Stimulated activated CD8-positive, alpha-beta memory T cell treated with anti-CD3 and anti-CD28 coated beads, Interleukin-15, amount 100 ng/mL, for 4 hours (primary cell): ENCODE data around the gene PATJ.
"Not testable (repeated sequence)": the region's sequence is repeated elsewhere in the genome, so short reads cannot be mapped to it uniquely, and the experiment has no call there.

Source experiments
- DNase-seq, 2 donors: peaks; one replicate each; pipeline ENCODE4 v3.0.0-alpha.2; 2020; ENCODE audit warnings: low read depth in 2 of 2

Gene PATJ

DNA sequence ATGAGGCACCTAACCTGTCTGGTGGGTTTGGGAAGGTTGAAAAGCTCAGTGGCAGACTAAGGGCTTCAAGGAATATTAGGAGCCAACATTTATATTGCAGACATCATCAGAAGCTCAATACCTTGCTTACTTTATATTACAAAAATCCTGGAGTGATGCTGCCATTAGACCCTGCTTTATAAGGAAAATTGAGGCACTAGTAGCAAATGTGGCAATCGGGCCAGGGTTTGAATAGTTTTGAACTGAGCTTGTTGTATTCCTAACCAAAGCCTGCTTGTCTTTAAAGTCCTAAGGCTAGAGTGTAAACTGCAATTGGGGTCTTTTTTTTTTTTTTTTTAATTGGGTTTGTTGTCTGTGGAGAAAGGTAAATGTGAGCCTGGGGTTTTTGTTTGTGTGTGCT, 466.7 kb downstream of the PATJ start:
- no peak for DNase-seq

DNA sequence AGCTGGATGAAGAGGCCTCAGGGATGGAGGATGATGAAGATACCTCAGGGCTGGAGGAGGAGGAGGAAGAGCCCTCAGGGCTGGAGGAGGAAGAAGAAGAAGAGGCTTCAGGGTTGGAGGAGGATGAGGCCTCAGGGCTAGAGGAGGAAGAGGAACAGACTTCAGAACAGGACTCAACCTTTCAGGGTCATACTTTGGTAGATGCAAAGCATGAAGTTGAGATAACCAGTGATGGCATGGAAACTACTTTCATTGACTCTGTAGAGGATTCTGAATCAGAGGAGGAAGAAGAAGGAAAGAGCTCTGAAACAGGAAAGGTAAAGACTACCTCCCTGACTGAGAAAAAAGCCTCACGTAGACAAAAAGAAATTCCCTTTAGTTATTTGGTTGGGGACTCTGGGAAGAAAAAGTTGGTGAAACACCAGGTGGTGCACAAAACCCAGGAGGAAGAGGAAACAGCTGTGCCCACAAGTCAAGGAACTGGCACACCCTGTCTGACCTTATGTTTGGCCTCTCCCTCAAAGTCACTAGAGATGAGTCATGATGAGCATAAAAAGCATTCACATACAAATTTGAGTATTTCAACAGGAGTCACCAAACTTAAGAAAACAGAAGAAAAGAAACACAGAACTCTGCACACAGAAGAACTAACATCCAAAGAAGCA, 467.8 kb downstream of the PATJ start:
- no peak for DNase-seq

GRCh38 chr1:62210960-62211359, 468.7 kb downstream of the PATJ start:
- DNase-seq: no peak

- no peak for DNase-seq
These were observed 470.1 kb downstream of the PATJ start for GRCh38 chr1:62212411-62212810.

DNA sequence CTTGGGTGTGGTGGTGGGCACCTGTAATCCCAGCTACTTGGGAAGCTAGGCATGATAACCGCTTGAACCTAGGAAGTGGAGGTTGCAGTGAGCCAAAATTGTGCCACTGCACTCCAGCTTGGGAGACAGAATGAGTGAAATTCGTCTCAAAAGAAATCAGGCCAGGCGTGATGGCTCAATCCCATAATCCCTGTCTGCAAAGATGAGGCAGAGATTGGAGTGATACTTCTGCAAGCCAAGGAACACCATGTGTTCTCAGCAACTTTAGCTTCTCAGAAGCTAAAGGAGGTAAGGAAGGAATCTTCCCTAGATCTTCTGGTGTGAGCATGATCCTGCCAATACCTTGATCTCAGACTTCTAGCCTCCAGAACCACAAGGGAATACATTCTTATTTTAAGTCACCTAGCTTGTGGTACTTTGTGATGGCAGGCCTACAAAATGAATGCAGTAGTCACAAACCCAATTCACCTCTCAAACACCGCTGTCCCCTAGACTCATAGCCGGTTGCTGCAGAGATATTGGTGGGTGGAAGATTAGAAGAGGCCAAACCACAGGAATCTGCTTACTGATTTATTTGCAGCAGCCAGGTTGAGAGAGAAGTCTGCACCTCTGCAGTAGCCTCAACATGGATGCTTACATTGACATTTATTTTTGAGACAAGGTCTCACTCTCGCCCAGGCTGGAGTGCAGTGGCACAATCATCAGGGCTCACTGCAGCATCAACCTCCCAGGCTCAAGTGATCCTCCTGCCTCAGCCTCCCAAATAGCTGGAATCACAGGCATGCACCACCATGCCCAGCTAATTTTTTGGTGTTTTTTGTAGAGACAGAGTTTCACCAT, 471.0 kb downstream of the PATJ start:
- DNase-seq: no peak

GRCh38 chr1:62218604-62219003, 476.3 kb downstream of the PATJ start:
- no peak for DNase-seq

GRCh38 chr1:62220456-62220855, 478.2 kb downstream of the PATJ start:
- not testable (repeated sequence) for DNase-seq

DNA sequence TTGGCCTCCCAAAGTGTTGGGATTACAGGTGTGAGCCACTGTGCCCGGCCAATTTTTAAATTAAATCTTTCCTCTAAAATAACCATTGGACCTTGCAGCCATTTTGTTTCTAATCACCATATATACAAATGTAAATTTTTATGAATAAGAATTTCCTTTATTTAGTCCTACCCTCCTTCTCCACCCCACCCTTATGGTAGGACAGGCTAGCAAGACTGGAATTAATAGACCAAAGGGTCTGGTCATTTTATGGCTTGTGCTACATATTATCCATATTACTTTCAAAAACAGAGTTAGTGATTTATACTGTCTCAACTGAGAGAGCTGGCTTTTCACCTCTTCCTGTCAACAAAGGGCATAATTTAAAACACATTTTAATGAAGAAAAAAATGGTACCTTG, 478.9 kb downstream of the PATJ start:
- no peak for DNase-seq

- DNase-seq: no peak
These were observed 480.0 kb downstream of the PATJ start for GRCh38 chr1:62222321-62222720.

DNA sequence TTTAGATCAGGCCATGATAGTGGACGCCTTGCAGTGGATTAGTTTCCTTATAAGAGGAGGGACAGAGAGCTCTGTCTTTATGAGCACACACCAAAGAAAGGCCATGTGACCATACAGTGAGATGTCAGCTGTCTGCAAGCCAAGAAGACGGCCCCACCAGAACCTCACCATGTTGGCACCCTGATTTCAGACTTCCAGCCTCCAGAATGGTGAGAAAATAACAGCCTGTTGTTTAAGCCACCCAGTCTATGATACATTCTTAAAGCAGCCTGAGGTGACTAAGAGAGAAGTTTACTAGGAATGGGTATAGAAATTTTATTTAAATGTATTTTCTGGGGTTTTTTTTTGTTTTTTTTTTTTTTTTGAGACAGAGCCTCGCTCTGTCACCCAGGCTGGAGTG, 481.9 kb downstream of the PATJ start:
- DNase-seq: no peak

- no peak for DNase-seq
These were observed 485.2 kb downstream of the PATJ start for GRCh38 chr1:62227496-62227895.
